SK-N-SH (cell line): Measurements from ENCODE around the gene FAM174B.

Source experiments
- CTCF ChIP-seq: fragments of 200-600 bp; sonication (generic); IDR thresholded peaks from 2 replicates; pipeline ENCODE4 v1.6.1; 2017; ENCODE audit warnings: antibody characterized with exemption, mild to moderate bottlenecking, moderate library complexity
- EP300 ChIP-seq, 2 experiments: IDR thresholded peaks; 2 replicates each; pipeline versions ENCODE4 v1.4.0 to v1.6.1; 2012; ENCODE audit warnings: borderline replicate concordance in 1 of 2, low read depth in 1 of 2, low read length in 1 of 2
- EZH2phosphoT487 ChIP-seq: fragments of 200-600 bp; sonication (generic); IDR thresholded peaks from 2 replicates; pipeline ENCODE4 v1.6.1; 2017; ENCODE audit warnings: low read depth, mixed run types, mild to moderate bottlenecking, antibody characterized with exemption, moderate library complexity, borderline replicate concordance
- GATA2 ChIP-seq: sonication (generic); formaldehyde crosslinking; IDR thresholded peaks from 2 replicates; pipeline ENCODE4 v1.5.0; 2020; ENCODE audit warnings: mild to moderate bottlenecking, missing genetic modification reagents
- NFIC ChIP-seq: IDR thresholded peaks from 2 replicates; pipeline ENCODE4 v1.4.0; 2012; ENCODE audit warnings: borderline replicate concordance
- NRF1 ChIP-seq: IDR thresholded peaks from 2 replicates; pipeline ENCODE4 v1.6.1; 2012; ENCODE audit warnings: low read depth, mild to moderate bottlenecking, low read length
- RAD21 ChIP-seq: IDR thresholded peaks from 2 replicates; pipeline ENCODE4 v1.6.1; 2012; ENCODE audit warnings: mild to moderate bottlenecking, low read length
- TCF12 ChIP-seq: IDR thresholded peaks from 2 replicates; pipeline ENCODE4 v1.4.0; 2012
- TF ChIP-seq, protein P1 (sequence below): IDR thresholded peaks from 2 replicates; pipeline ENCODE4 v1.4.0; 2012; ENCODE audit warnings: low read depth
- TF ChIP-seq, protein P2 (sequence below): IDR thresholded peaks from 2 replicates; pipeline ENCODE4 v1.6.1; 2012; ENCODE audit warnings: mild to moderate bottlenecking, low read depth, low read length, moderate library complexity

- TF ChIP-seq EZH2phosphoT487 (no peak), TCF12 (no peak), GATA2 (CRISPR knock-in tag) (no peak), NRF1 (no peak), CTCF (no peak), RAD21 (no peak), NFIC (no peak), EP300 (IDR thresholded peaks at IDR 0.05; ENCODE audit: borderline replicate concordance in 1 of 2, low read depth in 1 of 2, low read length in 1 of 2) (no peak)
- TF ChIP-seq, protein P1, sequence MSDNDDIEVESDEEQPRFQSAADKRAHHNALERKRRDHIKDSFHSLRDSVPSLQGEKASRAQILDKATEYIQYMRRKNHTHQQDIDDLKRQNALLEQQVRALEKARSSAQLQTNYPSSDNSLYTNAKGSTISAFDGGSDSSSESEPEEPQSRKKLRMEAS: no peak
- TF ChIP-seq, protein P2, sequence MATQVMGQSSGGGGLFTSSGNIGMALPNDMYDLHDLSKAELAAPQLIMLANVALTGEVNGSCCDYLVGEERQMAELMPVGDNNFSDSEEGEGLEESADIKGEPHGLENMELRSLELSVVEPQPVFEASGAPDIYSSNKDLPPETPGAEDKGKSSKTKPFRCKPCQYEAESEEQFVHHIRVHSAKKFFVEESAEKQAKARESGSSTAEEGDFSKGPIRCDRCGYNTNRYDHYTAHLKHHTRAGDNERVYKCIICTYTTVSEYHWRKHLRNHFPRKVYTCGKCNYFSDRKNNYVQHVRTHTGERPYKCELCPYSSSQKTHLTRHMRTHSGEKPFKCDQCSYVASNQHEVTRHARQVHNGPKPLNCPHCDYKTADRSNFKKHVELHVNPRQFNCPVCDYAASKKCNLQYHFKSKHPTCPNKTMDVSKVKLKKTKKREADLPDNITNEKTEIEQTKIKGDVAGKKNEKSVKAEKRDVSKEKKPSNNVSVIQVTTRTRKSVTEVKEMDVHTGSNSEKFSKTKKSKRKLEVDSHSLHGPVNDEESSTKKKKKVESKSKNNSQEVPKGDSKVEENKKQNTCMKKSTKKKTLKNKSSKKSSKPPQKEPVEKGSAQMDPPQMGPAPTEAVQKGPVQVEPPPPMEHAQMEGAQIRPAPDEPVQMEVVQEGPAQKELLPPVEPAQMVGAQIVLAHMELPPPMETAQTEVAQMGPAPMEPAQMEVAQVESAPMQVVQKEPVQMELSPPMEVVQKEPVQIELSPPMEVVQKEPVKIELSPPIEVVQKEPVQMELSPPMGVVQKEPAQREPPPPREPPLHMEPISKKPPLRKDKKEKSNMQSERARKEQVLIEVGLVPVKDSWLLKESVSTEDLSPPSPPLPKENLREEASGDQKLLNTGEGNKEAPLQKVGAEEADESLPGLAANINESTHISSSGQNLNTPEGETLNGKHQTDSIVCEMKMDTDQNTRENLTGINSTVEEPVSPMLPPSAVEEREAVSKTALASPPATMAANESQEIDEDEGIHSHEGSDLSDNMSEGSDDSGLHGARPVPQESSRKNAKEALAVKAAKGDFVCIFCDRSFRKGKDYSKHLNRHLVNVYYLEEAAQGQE: no peak
Measured at GRCh38 chr15:92606126-92606835, 49.3 kb downstream of the FAM174B start.
